ENCODE data around the gene RHOB. TPM values are rescaled to one million over a fixed set of nuclear protein-coding genes. Genes with fewer than 3 reads are reported as not detected.

Gene RHOB
- 100 to 1,000 TPM in 1 of 2 donors, 10 to 100 TPM in 1; 82.6 to 634 TPM for total RNA-seq
- polyA plus RNA-seq, result 100 to 1,000 TPM; 114 to 207 TPM

DNA sequence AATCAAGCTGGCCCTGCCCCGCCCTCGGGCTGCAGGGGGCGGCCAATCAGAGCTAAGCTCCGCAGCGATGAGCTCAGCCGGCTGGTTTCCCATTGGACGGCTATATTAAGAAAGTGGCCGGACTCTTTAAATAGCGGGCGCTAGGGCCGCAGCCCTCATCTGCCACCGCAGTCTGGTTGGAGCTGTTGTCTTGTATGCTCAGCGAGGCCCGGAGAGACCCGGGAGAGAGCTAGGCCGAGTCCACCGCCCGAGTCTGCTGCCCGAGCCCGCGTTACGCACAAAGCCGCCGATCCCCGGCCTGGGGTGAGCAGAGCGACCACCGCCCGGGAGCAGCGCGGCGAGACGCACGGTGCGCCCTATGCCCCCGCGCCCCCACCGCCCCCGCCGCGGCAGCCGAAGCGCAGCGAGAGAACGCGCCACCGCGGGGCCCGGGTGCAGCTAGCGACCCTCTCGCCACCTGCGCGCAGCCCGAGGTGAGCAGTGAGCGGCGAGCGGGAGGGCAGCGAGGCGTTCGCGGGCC is at the start of gene RHOB:
RHOB (plus strand) TSS at position 158 of the 520 bp plus-strand sequence. CDS start 392 bp downstream, outside the sequence.
- Histone ChIP-seq H3K27me3 (ENCODE audit: control insufficient read depth in 4 of 4, insufficient read depth in 4 of 4, low read length in 3 of 4) (no peaks in the 10 kb centered on the region), H3K4me1 (ENCODE audit: control insufficient read depth in 4 of 4, insufficient read depth in 4 of 4, low read length in 3 of 4) (peaks cover 5 to 24% (median 14%) of the 10 kb centered on the region in 4 donors), H3K9ac (ENCODE audit: low read depth in 1 of 2, low read length in 2 of 2) (peak within 1 kb of the TSS; percentile 91 to 92), H3K9me3 (ENCODE audit: control insufficient read depth in 4 of 4, low read length in 3 of 4) (no peaks in the 10 kb centered on the region), H3K27ac (ENCODE audit: low read depth in 1 of 2, low read length in 2 of 2) (peak within 1 kb of the TSS; percentile 94 to 98), H3K36me3 (ENCODE audit: control insufficient read depth in 4 of 4, insufficient read depth in 3 of 4, low read depth in 1 of 4, low read length in 3 of 4) (peaks cover 0 to 3% (median under 1%) of the 10 kb centered on the region in 4 donors), H3K4me3 (ENCODE audit: low read depth in 1 of 3, low read length in 3 of 3) (peak within 1 kb of the TSS; percentile 83 to 95 (median 88))
- WGBS, result under 1% methylated on average over 60 of the region's 60 CpGs
- no peak for TF ChIP-seq FOXA2 (IDR thresholded peaks at IDR 0.05)
- no peak for TF ChIP-seq YY1 (IDR thresholded peaks at IDR 0.05)
- TF ChIP-seq, protein P1, sequence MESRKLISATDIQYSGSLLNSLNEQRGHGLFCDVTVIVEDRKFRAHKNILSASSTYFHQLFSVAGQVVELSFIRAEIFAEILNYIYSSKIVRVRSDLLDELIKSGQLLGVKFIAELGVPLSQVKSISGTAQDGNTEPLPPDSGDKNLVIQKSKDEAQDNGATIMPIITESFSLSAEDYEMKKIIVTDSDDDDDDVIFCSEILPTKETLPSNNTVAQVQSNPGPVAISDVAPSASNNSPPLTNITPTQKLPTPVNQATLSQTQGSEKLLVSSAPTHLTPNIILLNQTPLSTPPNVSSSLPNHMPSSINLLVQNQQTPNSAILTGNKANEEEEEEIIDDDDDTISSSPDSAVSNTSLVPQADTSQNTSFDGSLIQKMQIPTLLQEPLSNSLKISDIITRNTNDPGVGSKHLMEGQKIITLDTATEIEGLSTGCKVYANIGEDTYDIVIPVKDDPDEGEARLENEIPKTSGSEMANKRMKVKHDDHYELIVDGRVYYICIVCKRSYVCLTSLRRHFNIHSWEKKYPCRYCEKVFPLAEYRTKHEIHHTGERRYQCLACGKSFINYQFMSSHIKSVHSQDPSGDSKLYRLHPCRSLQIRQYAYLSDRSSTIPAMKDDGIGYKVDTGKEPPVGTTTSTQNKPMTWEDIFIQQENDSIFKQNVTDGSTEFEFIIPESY (IDR thresholded peaks at IDR 0.05), result no peak
- TF ChIP-seq, protein P2, sequence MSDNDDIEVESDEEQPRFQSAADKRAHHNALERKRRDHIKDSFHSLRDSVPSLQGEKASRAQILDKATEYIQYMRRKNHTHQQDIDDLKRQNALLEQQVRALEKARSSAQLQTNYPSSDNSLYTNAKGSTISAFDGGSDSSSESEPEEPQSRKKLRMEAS (IDR thresholded peaks at IDR 0.05), result no peak
- TF ChIP-seq HNF4G (IDR thresholded peaks at IDR 0.05), result no peak
- no peak for TF ChIP-seq GABPA (IDR thresholded peaks at IDR 0.05 in 1 of 2, conservative IDR thresholded peaks at IDR 0.05 in 1 of 2)
- TF ChIP-seq, protein P3, sequence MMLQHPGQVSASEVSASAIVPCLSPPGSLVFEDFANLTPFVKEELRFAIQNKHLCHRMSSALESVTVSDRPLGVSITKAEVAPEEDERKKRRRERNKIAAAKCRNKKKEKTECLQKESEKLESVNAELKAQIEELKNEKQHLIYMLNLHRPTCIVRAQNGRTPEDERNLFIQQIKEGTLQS (IDR thresholded peaks at IDR 0.05), result peak; percentile 42
- TF ChIP-seq TAF1 (conservative IDR thresholded peaks at IDR 0.05), result peak; percentile 99
- no peak for TF ChIP-seq FOXA1 (IDR thresholded peaks at IDR 0.05)
- TF ChIP-seq, protein P4, sequence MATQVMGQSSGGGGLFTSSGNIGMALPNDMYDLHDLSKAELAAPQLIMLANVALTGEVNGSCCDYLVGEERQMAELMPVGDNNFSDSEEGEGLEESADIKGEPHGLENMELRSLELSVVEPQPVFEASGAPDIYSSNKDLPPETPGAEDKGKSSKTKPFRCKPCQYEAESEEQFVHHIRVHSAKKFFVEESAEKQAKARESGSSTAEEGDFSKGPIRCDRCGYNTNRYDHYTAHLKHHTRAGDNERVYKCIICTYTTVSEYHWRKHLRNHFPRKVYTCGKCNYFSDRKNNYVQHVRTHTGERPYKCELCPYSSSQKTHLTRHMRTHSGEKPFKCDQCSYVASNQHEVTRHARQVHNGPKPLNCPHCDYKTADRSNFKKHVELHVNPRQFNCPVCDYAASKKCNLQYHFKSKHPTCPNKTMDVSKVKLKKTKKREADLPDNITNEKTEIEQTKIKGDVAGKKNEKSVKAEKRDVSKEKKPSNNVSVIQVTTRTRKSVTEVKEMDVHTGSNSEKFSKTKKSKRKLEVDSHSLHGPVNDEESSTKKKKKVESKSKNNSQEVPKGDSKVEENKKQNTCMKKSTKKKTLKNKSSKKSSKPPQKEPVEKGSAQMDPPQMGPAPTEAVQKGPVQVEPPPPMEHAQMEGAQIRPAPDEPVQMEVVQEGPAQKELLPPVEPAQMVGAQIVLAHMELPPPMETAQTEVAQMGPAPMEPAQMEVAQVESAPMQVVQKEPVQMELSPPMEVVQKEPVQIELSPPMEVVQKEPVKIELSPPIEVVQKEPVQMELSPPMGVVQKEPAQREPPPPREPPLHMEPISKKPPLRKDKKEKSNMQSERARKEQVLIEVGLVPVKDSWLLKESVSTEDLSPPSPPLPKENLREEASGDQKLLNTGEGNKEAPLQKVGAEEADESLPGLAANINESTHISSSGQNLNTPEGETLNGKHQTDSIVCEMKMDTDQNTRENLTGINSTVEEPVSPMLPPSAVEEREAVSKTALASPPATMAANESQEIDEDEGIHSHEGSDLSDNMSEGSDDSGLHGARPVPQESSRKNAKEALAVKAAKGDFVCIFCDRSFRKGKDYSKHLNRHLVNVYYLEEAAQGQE (IDR thresholded peaks at IDR 0.05), result peak; percentile 97
- no peak for TF ChIP-seq HNF4A (conservative IDR thresholded peaks at IDR 0.05)
- peak in 1 of 2 donors; percentile 18 for TF ChIP-seq EGR1 (IDR thresholded peaks at IDR 0.05; ENCODE audit: low read depth in 2 of 2)
- peak; percentile 53 to 65 for TF ChIP-seq JUND (IDR thresholded peaks at IDR 0.05)
- TF ChIP-seq SP1 (IDR thresholded peaks at IDR 0.05), result peak; percentile 82
- TF ChIP-seq RAD21 (IDR thresholded peaks at IDR 0.05), result peak; percentile 10 to 44
- TF ChIP-seq, protein P5, sequence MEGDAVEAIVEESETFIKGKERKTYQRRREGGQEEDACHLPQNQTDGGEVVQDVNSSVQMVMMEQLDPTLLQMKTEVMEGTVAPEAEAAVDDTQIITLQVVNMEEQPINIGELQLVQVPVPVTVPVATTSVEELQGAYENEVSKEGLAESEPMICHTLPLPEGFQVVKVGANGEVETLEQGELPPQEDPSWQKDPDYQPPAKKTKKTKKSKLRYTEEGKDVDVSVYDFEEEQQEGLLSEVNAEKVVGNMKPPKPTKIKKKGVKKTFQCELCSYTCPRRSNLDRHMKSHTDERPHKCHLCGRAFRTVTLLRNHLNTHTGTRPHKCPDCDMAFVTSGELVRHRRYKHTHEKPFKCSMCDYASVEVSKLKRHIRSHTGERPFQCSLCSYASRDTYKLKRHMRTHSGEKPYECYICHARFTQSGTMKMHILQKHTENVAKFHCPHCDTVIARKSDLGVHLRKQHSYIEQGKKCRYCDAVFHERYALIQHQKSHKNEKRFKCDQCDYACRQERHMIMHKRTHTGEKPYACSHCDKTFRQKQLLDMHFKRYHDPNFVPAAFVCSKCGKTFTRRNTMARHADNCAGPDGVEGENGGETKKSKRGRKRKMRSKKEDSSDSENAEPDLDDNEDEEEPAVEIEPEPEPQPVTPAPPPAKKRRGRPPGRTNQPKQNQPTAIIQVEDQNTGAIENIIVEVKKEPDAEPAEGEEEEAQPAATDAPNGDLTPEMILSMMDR (IDR thresholded peaks at IDR 0.05; ENCODE audit: low read depth, low read length, missing input control), result peak; percentile 9
- peak; percentile 20 to 29 for TF ChIP-seq RXRA (IDR thresholded peaks at IDR 0.05)
- no peak for TF ChIP-seq NR2F2 (IDR thresholded peaks at IDR 0.05)
- peak; percentile 89 for DNase-seq (ENCODE audit: low spot score)

Measured in liver (tissue), 9 donors.